Loucy (cell line): ENCODE data around the gene MEMO1.

Experiments used
- H2AFZ ChIP-seq: fragments of 200-600 bp; sonication (generic); 2 replicates; pipeline ENCODE4 v1.6.0; 2016; ENCODE audit warnings: antibody characterized with exemption, mild to moderate bottlenecking, low read length, moderate library complexity
- H3F3A ChIP-seq: fragments of 200-600 bp; 2 replicates; pipeline ENCODE4 v1.6.0; 2016; ENCODE audit warnings: antibody characterized with exemption, low read depth, mild to moderate bottlenecking
- H3K27me3 ChIP-seq: fragments of 200-600 bp; sonication (generic); 2 replicates; pipeline ENCODE4 v1.6.1; 2014; ENCODE audit warnings: low read length, mild to moderate bottlenecking; ENCODE audit not compliant: insufficient read depth, poor library complexity, severe bottlenecking
- H3K36me3 ChIP-seq: fragments of 200-600 bp; sonication (generic); 2 replicates; pipeline ENCODE4 v1.6.1; 2016; ENCODE audit warnings: low read length; ENCODE audit not compliant: insufficient read depth
- H3K4me1 ChIP-seq: fragments of 200-600 bp; sonication (generic); 2 replicates; pipeline ENCODE4 v1.5.1; 2014; ENCODE audit warnings: low read length, mild to moderate bottlenecking; ENCODE audit not compliant: insufficient read depth, poor library complexity, severe bottlenecking
- H3K4me2 ChIP-seq: fragments of 200-600 bp; sonication (generic); 2 replicates; pipeline ENCODE4 v1.6.0; 2014; ENCODE audit warnings: antibody characterized with exemption, low read length, low read depth, mild to moderate bottlenecking; ENCODE audit not compliant: poor library complexity, severe bottlenecking
- H3K4me3 ChIP-seq: fragments of 200-600 bp; sonication (generic); 2 replicates; pipeline ENCODE4 v1.5.1; 2014; ENCODE audit warnings: low read length, mild to moderate bottlenecking, mixed read lengths; ENCODE audit not compliant: poor library complexity, severe bottlenecking
- H3K79me2 ChIP-seq: fragments of 200-600 bp; sonication (generic); 2 replicates; pipeline ENCODE4 v1.6.1; 2014; ENCODE audit warnings: low read length; ENCODE audit not compliant: insufficient read depth
- H3K9ac ChIP-seq: fragments of 200-600 bp; sonication (generic); 2 replicates; pipeline ENCODE4 v1.6.0; 2014; ENCODE audit warnings: mild to moderate bottlenecking, low read depth, low read length, moderate library complexity; ENCODE audit not compliant: poor library complexity, severe bottlenecking
- H3K9me2 ChIP-seq: fragments of 200-600 bp; sonication (generic); replicated peaks from 2 replicates; pipeline ENCODE4 v1.6.1; 2016; ENCODE audit warnings: low read depth, low read length, mixed read lengths
- H3K9me3 ChIP-seq: fragments of 200-600 bp; sonication (generic); 2 replicates; pipeline ENCODE4 v1.6.1; 2014; ENCODE audit warnings: mild to moderate bottlenecking, antibody characterized with exemption, low read length, low read depth; ENCODE audit not compliant: insufficient read depth
- H4K20me1 ChIP-seq: fragments of 200-600 bp; sonication (generic); 2 replicates; pipeline ENCODE4 v1.6.0; 2014; ENCODE audit warnings: antibody characterized with exemption, low read length, mild to moderate bottlenecking; ENCODE audit not compliant: insufficient read depth, poor library complexity, severe bottlenecking
- CTCF ChIP-seq: fragments of 200-600 bp; sonication (generic); conservative IDR thresholded peaks from 2 replicates; pipeline ENCODE4 v1.5.1; 2014; ENCODE audit warnings: mild to moderate bottlenecking, antibody characterized with exemption, low read length
- EZH2phosphoT487 ChIP-seq: fragments of 200-600 bp; IDR thresholded peaks from 2 replicates; pipeline ENCODE4 v1.6.1; 2018; ENCODE audit warnings: antibody characterized with exemption, mild to moderate bottlenecking, moderate library complexity, borderline replicate concordance

The MEMO1 gene

GRCh38 chr2:31896293-31896692 lies 114.5 kb downstream of the MEMO1 start:
- H3K4me2 ChIP-seq = no peak overlapping the region
- no peaks in the 10 kb centered on the region for H4K20me1 ChIP-seq
- H2AFZ ChIP-seq = no peak overlapping the region
- H3F3A ChIP-seq = no peaks in the 10 kb centered on the region
- H3K4me1 ChIP-seq = no peaks in the 10 kb centered on the region
- no peak overlapping the region for H3K4me3 ChIP-seq
- peaks cover 25% of the 10 kb centered on the region for H3K36me3 ChIP-seq
- H3K9me3 ChIP-seq = peaks cover 5% of the 10 kb centered on the region; the same call in 1 of the 2 replicates
- no peaks in the 10 kb centered on the region for H3K9me2 ChIP-seq
- H3K79me2 ChIP-seq = 0 out of 2 replicates have a peak, but pooled peaks cover 7% of the 10 kb centered on the region
- H3K27me3 ChIP-seq = no peaks in the 10 kb centered on the region
- TF ChIP-seq CTCF (no peak), EZH2phosphoT487 (no peak)
- no peak overlapping the region for H3K9ac ChIP-seq

GRCh38 chr2:31894656-31895055 lies 116.2 kb downstream of the MEMO1 start:
- H4K20me1 ChIP-seq = no peaks in the 10 kb centered on the region
- no peaks in the 10 kb centered on the region for H3F3A ChIP-seq

GRCh38 chr2:31893094-31893493 lies 117.7 kb downstream of the MEMO1 start:
- TF ChIP-seq EZH2phosphoT487 (no peak), CTCF (no peak)
- H3K9ac ChIP-seq = no peak overlapping the region

More at GRCh38 chr2:31894656-31895055, 116.2 kb downstream of the MEMO1 start:
- Histone ChIP-seq H3K9me3 (peaks cover 5% of the 10 kb centered on the region; the same call in 1 of the 2 replicates), H3K4me1 (no peaks in the 10 kb centered on the region), H3K36me3 (peaks cover 38% of the 10 kb centered on the region), H3K9ac (no peak overlapping the region), H3K4me2 (no peak overlapping the region), H3K27me3 (no peaks in the 10 kb centered on the region), H3K9me2 (no peaks in the 10 kb centered on the region), H3K4me3 (no peak overlapping the region), H2AFZ (no peak overlapping the region), H3K79me2 (0 out of 2 replicates have a peak, but pooled peaks cover 7% of the 10 kb centered on the region)
- TF ChIP-seq CTCF (no peak), EZH2phosphoT487 (no peak)

More at GRCh38 chr2:31893094-31893493, 117.7 kb downstream of the MEMO1 start:
- Histone ChIP-seq H3K27me3 (no peaks in the 10 kb centered on the region), H3F3A (no peaks in the 10 kb centered on the region), H4K20me1 (no peaks in the 10 kb centered on the region), H3K79me2 (0 out of 2 replicates have a peak, but pooled peaks cover 11% of the 10 kb centered on the region), H3K9me2 (no peaks in the 10 kb centered on the region), H2AFZ (no peak overlapping the region), H3K9me3 (peaks cover 5% of the 10 kb centered on the region; the same call in 1 of the 2 replicates), H3K4me2 (no peak overlapping the region), H3K4me3 (no peak overlapping the region), H3K4me1 (peaks cover 3% of the 10 kb centered on the region), H3K36me3 (peaks cover 35% of the 10 kb centered on the region)
